D341Med (cell line): ENCODE results near the gene GLIPR1.
"Not testable (repeated sequence)": the region's sequence is repeated elsewhere in the genome, so short reads cannot be mapped to it uniquely, and the experiment has no call there.

Source experiments
- DNase-seq: peaks from one replicate; pipeline ENCODE4 v3.0.0; 2012; ENCODE audit warnings: low spot score

The GLIPR1 gene

GRCh38 chr12:75474116-75474515, 6.4 kb upstream of the GLIPR1 start:
- no peak for DNase-seq

GRCh38 chr12:75476071-75476470, 4.5 kb upstream of the GLIPR1 start:
- DNase-seq: no peak

- no peak for DNase-seq
Measured at GRCh38 chr12:75477137-75477536, 3.4 kb upstream of the GLIPR1 start.

GRCh38 chr12:75478116-75478794, 2.3 kb upstream of the GLIPR1 start:
- DNase-seq: no peak

GRCh38 chr12:75479963-75480461, 543 bp upstream of the GLIPR1 start:
- no peak for DNase-seq

GRCh38 chr12:75481013-75481705, 604 bp downstream of the GLIPR1 start:
- DNase-seq: no peak

GRCh38 chr12:75481774-75482173, 1.2 kb downstream of the GLIPR1 start:
- DNase-seq: no peak

GRCh38 chr12:75482646-75483045, 2.1 kb downstream of the GLIPR1 start:
- no peak for DNase-seq

GRCh38 chr12:75483431-75483830, 2.9 kb downstream of the GLIPR1 start:
- DNase-seq: no peak

- not testable (repeated sequence) for DNase-seq
Measured at GRCh38 chr12:75484450-75484849, 3.9 kb downstream of the GLIPR1 start.

- no peak for DNase-seq
Measured at GRCh38 chr12:75487308-75487707, 6.8 kb downstream of the GLIPR1 start.

- peak; percentile 42 for DNase-seq
Measured at GRCh38 chr12:75488553-75488952, 8.0 kb downstream of the GLIPR1 start.

GRCh38 chr12:75489187-75489586, 8.6 kb downstream of the GLIPR1 start:
- DNase-seq: no peak

- no peak for DNase-seq
Measured at GRCh38 chr12:75489613-75490210, 9.2 kb downstream of the GLIPR1 start.

GRCh38 chr12:75491169-75491568, 10.6 kb downstream of the GLIPR1 start:
- no peak for DNase-seq

GRCh38 chr12:75503459-75503858, 22.9 kb downstream of the GLIPR1 start:
- DNase-seq: no peak

GRCh38 chr12:75503866-75504265, 23.3 kb downstream of the GLIPR1 start:
- no peak for DNase-seq

- DNase-seq: no peak
Measured at GRCh38 chr12:75505706-75506312, 25.3 kb downstream of the GLIPR1 start.

- DNase-seq: no peak
Measured at GRCh38 chr12:75507086-75507485, 26.5 kb downstream of the GLIPR1 start.

GRCh38 chr12:75508159-75508558, 27.6 kb downstream of the GLIPR1 start:
- DNase-seq: no peak

GRCh38 chr12:75509621-75510020, 29.1 kb downstream of the GLIPR1 start:
- no peak for DNase-seq

GRCh38 chr12:75511116-75512048, 30.8 kb downstream of the GLIPR1 start, which contains the start of gene KRR1:
Gene KRR1 (minus strand): TSS chr12:75511609. CDS start chr12:75511597, 12 bp downstream.
- peak; percentile 89 for DNase-seq
